ENCODE measurements around the gene ODAD2.

DNA sequence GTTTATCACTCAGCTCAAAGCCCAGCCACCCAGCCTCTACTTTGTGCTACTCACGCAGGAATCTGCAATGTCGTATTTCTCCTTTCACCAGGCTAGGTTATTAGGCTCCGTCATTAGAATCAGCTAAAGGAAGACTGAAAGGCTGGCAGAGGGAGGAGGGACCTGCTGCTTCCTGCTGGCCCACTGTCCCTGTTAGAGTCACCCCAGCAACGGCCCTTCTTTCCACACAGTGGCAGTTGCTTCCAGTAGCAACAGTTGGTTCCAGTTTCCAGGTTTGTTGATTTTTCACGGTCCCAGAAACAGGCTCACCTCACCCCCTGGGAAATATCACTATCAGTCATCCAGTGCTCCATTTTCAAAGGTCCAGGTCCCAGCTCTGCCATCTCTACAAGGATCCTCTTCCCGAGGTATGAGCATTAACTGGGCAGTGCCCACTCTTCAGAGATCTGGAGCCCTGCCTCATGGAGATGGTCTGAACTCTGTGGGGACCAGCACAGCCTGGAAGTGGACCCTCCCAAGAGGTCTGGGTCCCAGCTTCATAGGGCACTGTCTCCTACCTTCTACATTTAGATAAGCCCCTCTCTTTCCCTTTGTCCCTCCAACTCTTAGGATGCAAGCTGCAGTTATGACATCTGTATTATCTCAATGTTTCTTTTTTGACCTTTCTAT, 15.9 kb downstream of the ODAD2 start:
- TF ChIP-seq, protein P1, sequence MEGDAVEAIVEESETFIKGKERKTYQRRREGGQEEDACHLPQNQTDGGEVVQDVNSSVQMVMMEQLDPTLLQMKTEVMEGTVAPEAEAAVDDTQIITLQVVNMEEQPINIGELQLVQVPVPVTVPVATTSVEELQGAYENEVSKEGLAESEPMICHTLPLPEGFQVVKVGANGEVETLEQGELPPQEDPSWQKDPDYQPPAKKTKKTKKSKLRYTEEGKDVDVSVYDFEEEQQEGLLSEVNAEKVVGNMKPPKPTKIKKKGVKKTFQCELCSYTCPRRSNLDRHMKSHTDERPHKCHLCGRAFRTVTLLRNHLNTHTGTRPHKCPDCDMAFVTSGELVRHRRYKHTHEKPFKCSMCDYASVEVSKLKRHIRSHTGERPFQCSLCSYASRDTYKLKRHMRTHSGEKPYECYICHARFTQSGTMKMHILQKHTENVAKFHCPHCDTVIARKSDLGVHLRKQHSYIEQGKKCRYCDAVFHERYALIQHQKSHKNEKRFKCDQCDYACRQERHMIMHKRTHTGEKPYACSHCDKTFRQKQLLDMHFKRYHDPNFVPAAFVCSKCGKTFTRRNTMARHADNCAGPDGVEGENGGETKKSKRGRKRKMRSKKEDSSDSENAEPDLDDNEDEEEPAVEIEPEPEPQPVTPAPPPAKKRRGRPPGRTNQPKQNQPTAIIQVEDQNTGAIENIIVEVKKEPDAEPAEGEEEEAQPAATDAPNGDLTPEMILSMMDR (IDR thresholded peaks at IDR 0.05 in 2 of 3, conservative IDR thresholded peaks at IDR 0.05 in 1 of 3; ENCODE audit: borderline replicate concordance in 1 of 3, insufficient read depth in 1 of 3, low read depth in 2 of 3, low read length in 2 of 3) = no peak
- TF ChIP-seq POLR2A (IDR thresholded peaks at IDR 0.05; ENCODE audit: borderline replicate concordance, extremely low read depth, insufficient read depth, insufficient read length) = no peak
- TF ChIP-seq, protein P2, sequence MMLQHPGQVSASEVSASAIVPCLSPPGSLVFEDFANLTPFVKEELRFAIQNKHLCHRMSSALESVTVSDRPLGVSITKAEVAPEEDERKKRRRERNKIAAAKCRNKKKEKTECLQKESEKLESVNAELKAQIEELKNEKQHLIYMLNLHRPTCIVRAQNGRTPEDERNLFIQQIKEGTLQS (IDR thresholded peaks at IDR 0.05) = no peak
- TF ChIP-seq ELF1 (IDR thresholded peaks at IDR 0.05; ENCODE audit: borderline replicate concordance, low read depth) = no peak
- no peak for TF ChIP-seq RAD21 (IDR thresholded peaks at IDR 0.05; ENCODE audit: low read depth)
- no peak for TF ChIP-seq SRF (IDR thresholded peaks at IDR 0.05; ENCODE audit: low read depth)
- no peak for TF ChIP-seq ZNF274 (IDR thresholded peaks at IDR 0.05; ENCODE audit: low read depth, low read length)
- TF ChIP-seq, protein P3, sequence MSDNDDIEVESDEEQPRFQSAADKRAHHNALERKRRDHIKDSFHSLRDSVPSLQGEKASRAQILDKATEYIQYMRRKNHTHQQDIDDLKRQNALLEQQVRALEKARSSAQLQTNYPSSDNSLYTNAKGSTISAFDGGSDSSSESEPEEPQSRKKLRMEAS (IDR thresholded peaks at IDR 0.05) = no peak
- no peak for TF ChIP-seq EZH2 (IDR thresholded peaks at IDR 0.05)
- no peak for TF ChIP-seq SIN3A (IDR thresholded peaks at IDR 0.05; ENCODE audit: low read depth)
- TF ChIP-seq CEBPB (IDR thresholded peaks at IDR 0.05; ENCODE audit: low read depth) = no peak

All from HCT116 (cell line).